HEK293 (cell line): ENCODE measurements around the gene GNAI2.
A peak's percentile ranks its signal among the peaks of the same experiment; 100 is the strongest.

Experiments used
- BCL11B ChIP-seq: fragments of 450-650 bp; formaldehyde crosslinking; IDR thresholded peaks from 2 replicates; pipeline ENCODE4 v1.5.1; 2016; ENCODE audit warnings: low read depth, missing biosample characterization, missing genetic modification characterization
- GFI1B ChIP-seq: fragments of 450-650 bp; formaldehyde crosslinking; IDR thresholded peaks from 2 replicates; pipeline ENCODE4 v1.5.1; 2016; ENCODE audit warnings: missing biosample characterization, missing genetic modification characterization
- KLF1 ChIP-seq: fragments of 450-650 bp; formaldehyde crosslinking; IDR thresholded peaks from 2 replicates; pipeline ENCODE4 v1.5.1; 2016; ENCODE audit warnings: missing biosample characterization, missing genetic modification characterization
- KLF9 ChIP-seq: fragments of 450-650 bp; formaldehyde crosslinking; IDR thresholded peaks from 2 replicates; pipeline ENCODE4 v1.5.1; 2016; ENCODE audit warnings: missing biosample characterization, missing genetic modification characterization, low read depth
- PRDM1 ChIP-seq: fragments of 450-650 bp; formaldehyde crosslinking; IDR thresholded peaks from 2 replicates; pipeline ENCODE4; 2016; ENCODE audit warnings: missing biosample characterization, missing genetic modification characterization
- RBAK ChIP-seq: fragments of 450-650 bp; formaldehyde crosslinking; IDR thresholded peaks from 2 replicates; pipeline ENCODE4 v1.5.1; 2016; ENCODE audit warnings: missing biosample characterization, missing genetic modification characterization
- SCRT1 ChIP-seq: fragments of 450-650 bp; formaldehyde crosslinking; IDR thresholded peaks from 2 replicates; pipeline ENCODE4 v1.5.1; 2016; ENCODE audit warnings: missing biosample characterization, missing genetic modification characterization, borderline replicate concordance
- SCRT2 ChIP-seq: fragments of 450-650 bp; formaldehyde crosslinking; IDR thresholded peaks from 2 replicates; pipeline ENCODE4 v1.5.1; 2016; ENCODE audit warnings: missing biosample characterization, missing genetic modification characterization
- SETDB1 ChIP-seq: IDR thresholded peaks from one replicate; pipeline ENCODE4 v1.6.1; 2017; ENCODE audit warnings: mild to moderate bottlenecking, low read length, moderate library complexity, mixed read lengths; ENCODE audit not compliant: insufficient read length
- YY1 ChIP-seq: fragments of 450-650 bp; formaldehyde crosslinking; IDR thresholded peaks from 2 replicates; pipeline ENCODE4 v1.5.1; 2018; ENCODE audit warnings: missing biosample characterization, missing genetic modification characterization
- ZBTB49 ChIP-seq: fragments of 450-650 bp; formaldehyde crosslinking; IDR thresholded peaks from 2 replicates; pipeline ENCODE4 v1.5.1; 2016; ENCODE audit warnings: missing biosample characterization, missing genetic modification characterization, low read depth
- ZBTB6 ChIP-seq: fragments of 450-650 bp; formaldehyde crosslinking; IDR thresholded peaks from 2 replicates; pipeline ENCODE4 v1.5.1; 2017; ENCODE audit warnings: missing biosample characterization, missing genetic modification characterization
- ZNF112 ChIP-seq: fragments of 450-650 bp; formaldehyde crosslinking; IDR thresholded peaks from 2 replicates; pipeline ENCODE4 v1.5.0; 2017; ENCODE audit warnings: missing biosample characterization, missing genetic modification characterization
- ZNF132 ChIP-seq: fragments of 450-650 bp; formaldehyde crosslinking; IDR thresholded peaks from 2 replicates; pipeline ENCODE4 v1.5.1; 2017; ENCODE audit warnings: missing biosample characterization, missing genetic modification characterization, borderline replicate concordance
- ZNF248 ChIP-seq: fragments of 450-650 bp; formaldehyde crosslinking; IDR thresholded peaks from 2 replicates; pipeline ENCODE4 v1.5.1; 2017; ENCODE audit warnings: missing biosample characterization, missing genetic modification characterization
- ZNF280D ChIP-seq: fragments of 450-650 bp; formaldehyde crosslinking; IDR thresholded peaks from 2 replicates; pipeline ENCODE4 v1.5.1; 2016; ENCODE audit warnings: missing biosample characterization, missing genetic modification characterization
- ZNF311 ChIP-seq: fragments of 450-650 bp; formaldehyde crosslinking; IDR thresholded peaks from 2 replicates; pipeline ENCODE4 v1.5.1; 2017; ENCODE audit warnings: missing biosample characterization, missing genetic modification characterization, borderline replicate concordance
- ZNF324 ChIP-seq: fragments of 450-650 bp; formaldehyde crosslinking; IDR thresholded peaks from 2 replicates; pipeline ENCODE4 v1.5.1; 2016; ENCODE audit warnings: missing biosample characterization, missing genetic modification characterization
- ZNF350 ChIP-seq: fragments of 450-650 bp; formaldehyde crosslinking; IDR thresholded peaks from 2 replicates; pipeline ENCODE4 v1.5.0; 2017; ENCODE audit warnings: missing biosample characterization, mild to moderate bottlenecking, missing genetic modification characterization
- ZNF362 ChIP-seq: fragments of 450-650 bp; formaldehyde crosslinking; IDR thresholded peaks from 2 replicates; pipeline ENCODE4 v1.5.1; 2016; ENCODE audit warnings: missing biosample characterization, missing genetic modification characterization
- ZNF529 ChIP-seq: fragments of 450-650 bp; formaldehyde crosslinking; IDR thresholded peaks from 2 replicates; pipeline ENCODE4 v1.5.1; 2017; ENCODE audit warnings: missing genetic modification characterization, missing biosample characterization; ENCODE audit not compliant: insufficient replicate concordance
- ZNF555 ChIP-seq: fragments of 450-650 bp; formaldehyde crosslinking; conservative IDR thresholded peaks from 2 replicates; pipeline ENCODE4 v1.5.1; 2017; ENCODE audit warnings: missing biosample characterization, mild to moderate bottlenecking, missing genetic modification characterization, inconsistent platforms
- ZNF596 ChIP-seq: fragments of 450-650 bp; IDR thresholded peaks from 2 replicates; pipeline ENCODE4 v1.5.0; 2018; ENCODE audit warnings: missing biosample characterization, mild to moderate bottlenecking, missing genetic modification characterization, moderate library complexity
- ZNF610 ChIP-seq: fragments of 450-650 bp; formaldehyde crosslinking; IDR thresholded peaks from 2 replicates; pipeline ENCODE4 v1.5.1; 2016; ENCODE audit warnings: missing biosample characterization, missing genetic modification characterization, borderline replicate concordance
- ZNF629 ChIP-seq: fragments of 450-650 bp; formaldehyde crosslinking; IDR thresholded peaks from 2 replicates; pipeline ENCODE4 v1.5.1; 2017; ENCODE audit warnings: missing biosample characterization, missing genetic modification characterization
- ZNF645 ChIP-seq: fragments of 450-650 bp; formaldehyde crosslinking; IDR thresholded peaks from 2 replicates; pipeline ENCODE4; 2016; ENCODE audit warnings: missing biosample characterization, missing genetic modification characterization
- ZNF664 ChIP-seq: fragments of 450-650 bp; formaldehyde crosslinking; IDR thresholded peaks from 2 replicates; pipeline ENCODE4 v1.5.1; 2016; ENCODE audit warnings: missing biosample characterization, missing genetic modification characterization
- ZNF677 ChIP-seq: fragments of 450-650 bp; IDR thresholded peaks from 2 replicates; pipeline ENCODE4 v1.5.0; 2018; ENCODE audit warnings: missing biosample characterization, mild to moderate bottlenecking, missing genetic modification characterization, moderate library complexity
- ZNF692 ChIP-seq: fragments of 450-650 bp; formaldehyde crosslinking; IDR thresholded peaks from 2 replicates; pipeline ENCODE4 v1.5.1; 2016; ENCODE audit warnings: missing biosample characterization, missing genetic modification characterization
- ZNF76 ChIP-seq: fragments of 450-650 bp; formaldehyde crosslinking; IDR thresholded peaks from 2 replicates; pipeline ENCODE4; 2016; ENCODE audit warnings: low read depth, missing biosample characterization, missing genetic modification characterization, borderline replicate concordance
- ZNF830 ChIP-seq: fragments of 450-650 bp; IDR thresholded peaks from 2 replicates; pipeline ENCODE4 v1.5.0; 2018; ENCODE audit warnings: missing biosample characterization, missing genetic modification characterization, low read depth, mild to moderate bottlenecking, moderate library complexity

Gene GNAI2

GRCh38 chr3:50226888-50227389, 9.1 kb upstream of the GNAI2 start (continued):
- TF ChIP-seq ZNF280D, result no peak
- TF ChIP-seq ZNF324 (tag by site-specific recombination), result no peak
- no peak for TF ChIP-seq RBAK (tag by site-specific recombination)
- no peak for TF ChIP-seq ZNF311
- TF ChIP-seq SCRT2 (tag by site-specific recombination), result no peak
- no peak for TF ChIP-seq ZNF596 (tag by site-specific recombination)
- no peak for TF ChIP-seq ZNF350
- peak; percentile 9; the same call in 1 of the 2 replicates for TF ChIP-seq KLF1 (tag by site-specific recombination)
- no peak for TF ChIP-seq BCL11B (tag by site-specific recombination)
- TF ChIP-seq ZBTB6, result no peak
- TF ChIP-seq ZNF610 (tag by site-specific recombination), result no peak
- TF ChIP-seq SCRT1 (tag by site-specific recombination), result no peak
- TF ChIP-seq ZNF692 (tag by site-specific recombination), result 0 out of 2 replicates have a peak, but pooled peaks have one; percentile 50
- no peak for TF ChIP-seq PRDM1
- no peak for TF ChIP-seq ZBTB49 (tag by site-specific recombination)
- no peak for TF ChIP-seq ZNF664 (tag by site-specific recombination)
- no peak for TF ChIP-seq ZNF645
- no peak for TF ChIP-seq KLF9 (tag by site-specific recombination)
- no peak for TF ChIP-seq YY1
- no peak for TF ChIP-seq ZNF830
- no peak for TF ChIP-seq ZNF132 (tag by site-specific recombination)
- TF ChIP-seq ZNF529 (tag by site-specific recombination), result no peak
- no peak; the same call in 1 of the 2 replicates for TF ChIP-seq ZNF76 (tag by site-specific recombination)
- no peak for TF ChIP-seq ZNF629 (tag by site-specific recombination)
- no peak for TF ChIP-seq ZNF112 (tag by site-specific recombination)
- TF ChIP-seq SETDB1, result no peak
- no peak for TF ChIP-seq ZNF555 (tag by site-specific recombination)
- TF ChIP-seq ZNF248 (tag by site-specific recombination), result no peak
- TF ChIP-seq ZNF677 (tag by site-specific recombination), result no peak
- TF ChIP-seq ZNF362 (tag by site-specific recombination), result no peak
- 0 out of 2 replicates have a peak, but pooled peaks have one; percentile 11 for TF ChIP-seq GFI1B (tag by site-specific recombination)
